ENCODE data around the gene BANK1. TPM values are rescaled to one million over a fixed set of nuclear protein-coding genes. Genes with fewer than 3 reads are reported as not detected.

Gene BANK1
- total and polyA plus RNA-seq, 5 donors from 2014 or later, result 0.18 to 2.9 (median 0.98) TPM

DNA sequence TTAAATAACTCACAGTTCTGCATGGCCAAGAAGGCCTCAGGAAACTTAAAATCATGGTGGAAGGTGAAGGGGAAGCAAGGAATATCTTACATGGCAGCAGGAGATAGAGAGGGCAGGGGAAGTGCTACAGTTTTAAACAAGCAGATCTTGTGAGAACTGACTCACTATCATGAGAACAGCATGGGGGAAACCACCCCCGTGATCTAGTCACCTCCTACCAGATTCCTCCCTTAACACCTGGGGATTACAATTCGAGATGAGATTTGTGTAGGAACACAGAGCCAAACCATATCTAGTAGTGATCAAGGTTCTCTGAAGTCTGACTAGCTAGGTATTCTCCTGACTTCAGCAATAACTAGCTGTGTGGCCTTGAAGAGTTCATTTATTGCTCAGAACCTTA is 56.0 kb downstream of the BANK1 start:
- Mint-ChIP-seq H3K36me3 (no peaks in the 10 kb centered on the region), H3K9me3 (peaks cover 0 to 4% (median 0%) of the 10 kb centered on the region in 7 donors), H3K27me3 (peaks cover 4% of the 10 kb centered on the region), H3K4me1 (no peaks in the 10 kb centered on the region), H3K4me3 (no peak overlapping the region), H3K27ac (no peak overlapping the region)
- Histone ChIP-seq H3K4me1 (ENCODE audit: control insufficient read depth, insufficient read depth, low read length, poor library complexity, severe bottlenecking) (no peaks in the 10 kb centered on the region), H3K27ac (ENCODE audit: insufficient read depth, low read length, poor library complexity, severe bottlenecking) (no peak overlapping the region), H3K9me3 (ENCODE audit: control insufficient read depth in 2 of 2, low read length in 2 of 2) (no peaks in the 10 kb centered on the region), H3K36me3 (ENCODE audit: control insufficient read depth, insufficient read depth, low read length) (no peaks in the 10 kb centered on the region), H3K4me3 (ENCODE audit: low read depth, low read length) (no peak overlapping the region), H3K27me3 (ENCODE audit: control insufficient read depth, insufficient read depth, low read length) (no peaks in the 10 kb centered on the region)
- DNase-seq, result no peak
- no peak for ATAC-seq (ENCODE audit: low read depth in 2 of 2)

DNA sequence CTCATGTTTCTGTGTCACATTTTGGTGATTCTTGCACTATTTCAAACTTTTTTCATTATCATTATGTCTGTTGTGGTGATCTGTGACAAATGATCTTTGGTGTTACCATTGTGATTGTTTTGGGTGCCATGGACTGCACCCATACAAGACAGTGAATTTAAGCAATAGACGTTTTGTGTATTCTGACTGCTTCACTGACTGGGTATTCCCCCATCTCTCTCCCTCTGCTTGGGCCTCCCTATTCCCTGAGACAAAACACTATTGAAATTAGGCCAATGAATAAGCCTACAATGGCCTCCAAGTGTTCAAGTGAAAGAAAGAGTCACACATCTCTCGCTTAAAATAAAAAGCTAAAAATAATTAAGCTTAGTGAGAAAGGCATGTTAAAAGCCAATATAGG is 60.2 kb downstream of the BANK1 start:
- no peak for ATAC-seq (ENCODE audit: low read depth in 2 of 2)
- no peak overlapping the region for H3K27ac ChIP-seq (ENCODE audit: insufficient read depth, low read length, poor library complexity, severe bottlenecking)
- H3K27me3 ChIP-seq (ENCODE audit: control insufficient read depth, insufficient read depth, low read length), result no peaks in the 10 kb centered on the region
- H3K9me3 ChIP-seq (ENCODE audit: control insufficient read depth in 2 of 2, low read length in 2 of 2), result no peaks in the 10 kb centered on the region
- H3K4me3 Mint-ChIP-seq, result no peak overlapping the region
- peaks cover 4% of the 10 kb centered on the region for H3K27me3 Mint-ChIP-seq
- H3K4me1 ChIP-seq (ENCODE audit: control insufficient read depth, insufficient read depth, low read length, poor library complexity, severe bottlenecking), result no peaks in the 10 kb centered on the region
- no peaks in the 10 kb centered on the region for H3K4me1 Mint-ChIP-seq
- no peaks in the 10 kb centered on the region for H3K36me3 ChIP-seq (ENCODE audit: control insufficient read depth, insufficient read depth, low read length)
- no peak for DNase-seq
- H3K27ac Mint-ChIP-seq, result no peak overlapping the region
- peaks cover 0 to 3% (median 0%) of the 10 kb centered on the region in 7 donors for H3K9me3 Mint-ChIP-seq
- no peaks in the 10 kb centered on the region for H3K36me3 Mint-ChIP-seq
- H3K4me3 ChIP-seq (ENCODE audit: low read depth, low read length), result no peak overlapping the region

- ATAC-seq (ENCODE audit: low read depth in 2 of 2), result no peak
These were observed 61.1 kb downstream of the BANK1 start for GRCh38 chr4:101851672-101852071.

GRCh38 chr4:101853028-101853427 is 62.5 kb downstream of the BANK1 start:
- ATAC-seq (ENCODE audit: low read depth in 2 of 2) (no peak), DNase-seq (no peak)
- H3K27me3 ChIP-seq (ENCODE audit: control insufficient read depth, insufficient read depth, low read length), result no peaks in the 10 kb centered on the region
- Mint-ChIP-seq H3K36me3 (no peaks in the 10 kb centered on the region), H3K27ac (no peak overlapping the region), H3K4me3 (no peak overlapping the region), H3K4me1 (no peaks in the 10 kb centered on the region), H3K9me3 (no peaks in the 10 kb centered on the region), H3K27me3 (peaks cover 4% of the 10 kb centered on the region)
- H3K4me1 ChIP-seq (ENCODE audit: control insufficient read depth, insufficient read depth, low read length, poor library complexity, severe bottlenecking), result no peaks in the 10 kb centered on the region
- H3K4me3 ChIP-seq (ENCODE audit: low read depth, low read length), result no peak overlapping the region
- no peaks in the 10 kb centered on the region for H3K9me3 ChIP-seq (ENCODE audit: control insufficient read depth in 2 of 2, low read length in 2 of 2)
- H3K27ac ChIP-seq (ENCODE audit: insufficient read depth, low read length, poor library complexity, severe bottlenecking), result no peak overlapping the region
- no peaks in the 10 kb centered on the region for H3K36me3 ChIP-seq (ENCODE audit: control insufficient read depth, insufficient read depth, low read length)

More at GRCh38 chr4:101851672-101852071, 61.1 kb downstream of the BANK1 start:
- H3K36me3 Mint-ChIP-seq, result no peaks in the 10 kb centered on the region
- Histone ChIP-seq H3K9me3 (ENCODE audit: control insufficient read depth in 2 of 2, low read length in 2 of 2) (no peaks in the 10 kb centered on the region), H3K27me3 (ENCODE audit: control insufficient read depth, insufficient read depth, low read length) (no peaks in the 10 kb centered on the region), H3K4me3 (ENCODE audit: low read depth, low read length) (no peak overlapping the region), H3K4me1 (ENCODE audit: control insufficient read depth, insufficient read depth, low read length, poor library complexity, severe bottlenecking) (no peaks in the 10 kb centered on the region), H3K36me3 (ENCODE audit: control insufficient read depth, insufficient read depth, low read length) (no peaks in the 10 kb centered on the region), H3K27ac (ENCODE audit: insufficient read depth, low read length, poor library complexity, severe bottlenecking) (no peak overlapping the region)
- no peak overlapping the region for H3K27ac Mint-ChIP-seq
- peaks cover 0 to 2% (median 0%) of the 10 kb centered on the region in 7 donors for H3K9me3 Mint-ChIP-seq
- H3K4me3 Mint-ChIP-seq, result no peak overlapping the region
- peaks cover 4% of the 10 kb centered on the region for H3K27me3 Mint-ChIP-seq
- no peak for DNase-seq
- no peaks in the 10 kb centered on the region for H3K4me1 Mint-ChIP-seq

DNA sequence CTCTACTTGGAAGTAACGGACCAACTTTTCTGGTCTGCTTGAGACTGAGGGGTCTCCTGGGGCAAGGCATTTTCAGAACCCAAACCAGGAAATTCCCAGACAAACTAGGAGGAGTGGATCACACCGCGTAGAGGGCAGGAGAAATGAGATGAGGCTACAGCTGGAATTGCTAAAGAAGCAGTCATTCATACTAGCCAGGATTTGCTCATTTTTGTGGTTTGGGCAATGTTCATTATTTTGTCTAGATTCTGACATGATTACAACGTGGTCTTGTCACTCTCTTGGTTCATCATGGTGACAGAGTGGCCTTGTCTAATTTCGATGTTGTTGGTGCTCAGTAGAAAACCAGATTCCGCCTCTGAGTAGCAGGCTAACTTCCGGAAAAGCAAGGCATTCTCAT is 63.2 kb downstream of the BANK1 start:
- Mint-ChIP-seq H3K4me3 (no peak overlapping the region), H3K9me3 (no peaks in the 10 kb centered on the region), H3K4me1 (no peaks in the 10 kb centered on the region), H3K27ac (no peak overlapping the region), H3K36me3 (no peaks in the 10 kb centered on the region), H3K27me3 (peaks cover 4% of the 10 kb centered on the region)
- no peaks in the 10 kb centered on the region for H3K36me3 ChIP-seq (ENCODE audit: control insufficient read depth, insufficient read depth, low read length)
- ATAC-seq (ENCODE audit: low read depth in 2 of 2) (no peak), DNase-seq (no peak)
- no peak overlapping the region for H3K4me3 ChIP-seq (ENCODE audit: low read depth, low read length)
- no peaks in the 10 kb centered on the region for H3K4me1 ChIP-seq (ENCODE audit: control insufficient read depth, insufficient read depth, low read length, poor library complexity, severe bottlenecking)
- no peak overlapping the region for H3K27ac ChIP-seq (ENCODE audit: insufficient read depth, low read length, poor library complexity, severe bottlenecking)
- H3K27me3 ChIP-seq (ENCODE audit: control insufficient read depth, insufficient read depth, low read length), result no peaks in the 10 kb centered on the region
- no peaks in the 10 kb centered on the region for H3K9me3 ChIP-seq (ENCODE audit: control insufficient read depth in 2 of 2, low read length in 2 of 2)

- no peaks in the 10 kb centered on the region for H3K9me3 Mint-ChIP-seq
- H3K4me3 Mint-ChIP-seq, result no peak overlapping the region
- Histone ChIP-seq H3K27ac (ENCODE audit: insufficient read depth, low read length, poor library complexity, severe bottlenecking) (no peak overlapping the region), H3K36me3 (ENCODE audit: control insufficient read depth, insufficient read depth, low read length) (no peaks in the 10 kb centered on the region), H3K4me3 (ENCODE audit: low read depth, low read length) (no peak overlapping the region), H3K27me3 (ENCODE audit: control insufficient read depth, insufficient read depth, low read length) (no peaks in the 10 kb centered on the region), H3K4me1 (ENCODE audit: control insufficient read depth, insufficient read depth, low read length, poor library complexity, severe bottlenecking) (no peaks in the 10 kb centered on the region), H3K9me3 (ENCODE audit: control insufficient read depth in 2 of 2, low read length in 2 of 2) (no peaks in the 10 kb centered on the region)
- H3K4me1 Mint-ChIP-seq, result no peaks in the 10 kb centered on the region
- no peaks in the 10 kb centered on the region for H3K27me3 Mint-ChIP-seq
- no peak for ATAC-seq (ENCODE audit: low read depth in 2 of 2)
- no peaks in the 10 kb centered on the region for H3K36me3 Mint-ChIP-seq
- H3K27ac Mint-ChIP-seq, result no peak overlapping the region
- no peak for DNase-seq
These were observed 64.7 kb downstream of the BANK1 start for GRCh38 chr4:101855239-101855638.

GRCh38 chr4:101856149-101856548 is 65.6 kb downstream of the BANK1 start:
- no peaks in the 10 kb centered on the region for H3K9me3 ChIP-seq (ENCODE audit: control insufficient read depth in 2 of 2, low read length in 2 of 2)
- ATAC-seq (ENCODE audit: low read depth in 2 of 2), result no peak
- no peaks in the 10 kb centered on the region for H3K27me3 ChIP-seq (ENCODE audit: control insufficient read depth, insufficient read depth, low read length)
- H3K27ac Mint-ChIP-seq, result no peak overlapping the region
- DNase-seq, result no peak
- no peaks in the 10 kb centered on the region for H3K36me3 Mint-ChIP-seq
- H3K27ac ChIP-seq (ENCODE audit: insufficient read depth, low read length, poor library complexity, severe bottlenecking), result no peak overlapping the region
- no peaks in the 10 kb centered on the region for H3K27me3 Mint-ChIP-seq
- H3K4me3 Mint-ChIP-seq, result no peak overlapping the region
- no peaks in the 10 kb centered on the region for H3K4me1 Mint-ChIP-seq
- H3K36me3 ChIP-seq (ENCODE audit: control insufficient read depth, insufficient read depth, low read length), result no peaks in the 10 kb centered on the region
- H3K4me3 ChIP-seq (ENCODE audit: low read depth, low read length), result no peak overlapping the region
- no peaks in the 10 kb centered on the region for H3K9me3 Mint-ChIP-seq
- H3K4me1 ChIP-seq (ENCODE audit: control insufficient read depth, insufficient read depth, low read length, poor library complexity, severe bottlenecking), result no peaks in the 10 kb centered on the region

- no peaks in the 10 kb centered on the region for H3K9me3 ChIP-seq (ENCODE audit: control insufficient read depth in 2 of 2, low read length in 2 of 2)
- no peak overlapping the region for H3K27ac ChIP-seq (ENCODE audit: insufficient read depth, low read length, poor library complexity, severe bottlenecking)
- Mint-ChIP-seq H3K9me3 (no peaks in the 10 kb centered on the region), H3K27ac (no peak overlapping the region), H3K36me3 (no peaks in the 10 kb centered on the region), H3K27me3 (no peaks in the 10 kb centered on the region), H3K4me3 (no peak overlapping the region), H3K4me1 (no peaks in the 10 kb centered on the region)
- H3K4me1 ChIP-seq (ENCODE audit: control insufficient read depth, insufficient read depth, low read length, poor library complexity, severe bottlenecking), result no peaks in the 10 kb centered on the region
- ATAC-seq (ENCODE audit: low read depth in 2 of 2) (no peak), DNase-seq (no peak)
- no peak overlapping the region for H3K4me3 ChIP-seq (ENCODE audit: low read depth, low read length)
- H3K27me3 ChIP-seq (ENCODE audit: control insufficient read depth, insufficient read depth, low read length), result no peaks in the 10 kb centered on the region
- H3K36me3 ChIP-seq (ENCODE audit: control insufficient read depth, insufficient read depth, low read length), result no peaks in the 10 kb centered on the region
These were observed 66.6 kb downstream of the BANK1 start for GRCh38 chr4:101857176-101857575.

All from CD4-positive, CD25-positive, alpha-beta regulatory T cell (primary cell).